ENCODE data around the gene RFPL3.
"Not testable (repeated sequence)": the region's sequence is repeated elsewhere in the genome, so short reads cannot be mapped to it uniquely, and the experiment has no call there.

RFPL3 gene

DNA sequence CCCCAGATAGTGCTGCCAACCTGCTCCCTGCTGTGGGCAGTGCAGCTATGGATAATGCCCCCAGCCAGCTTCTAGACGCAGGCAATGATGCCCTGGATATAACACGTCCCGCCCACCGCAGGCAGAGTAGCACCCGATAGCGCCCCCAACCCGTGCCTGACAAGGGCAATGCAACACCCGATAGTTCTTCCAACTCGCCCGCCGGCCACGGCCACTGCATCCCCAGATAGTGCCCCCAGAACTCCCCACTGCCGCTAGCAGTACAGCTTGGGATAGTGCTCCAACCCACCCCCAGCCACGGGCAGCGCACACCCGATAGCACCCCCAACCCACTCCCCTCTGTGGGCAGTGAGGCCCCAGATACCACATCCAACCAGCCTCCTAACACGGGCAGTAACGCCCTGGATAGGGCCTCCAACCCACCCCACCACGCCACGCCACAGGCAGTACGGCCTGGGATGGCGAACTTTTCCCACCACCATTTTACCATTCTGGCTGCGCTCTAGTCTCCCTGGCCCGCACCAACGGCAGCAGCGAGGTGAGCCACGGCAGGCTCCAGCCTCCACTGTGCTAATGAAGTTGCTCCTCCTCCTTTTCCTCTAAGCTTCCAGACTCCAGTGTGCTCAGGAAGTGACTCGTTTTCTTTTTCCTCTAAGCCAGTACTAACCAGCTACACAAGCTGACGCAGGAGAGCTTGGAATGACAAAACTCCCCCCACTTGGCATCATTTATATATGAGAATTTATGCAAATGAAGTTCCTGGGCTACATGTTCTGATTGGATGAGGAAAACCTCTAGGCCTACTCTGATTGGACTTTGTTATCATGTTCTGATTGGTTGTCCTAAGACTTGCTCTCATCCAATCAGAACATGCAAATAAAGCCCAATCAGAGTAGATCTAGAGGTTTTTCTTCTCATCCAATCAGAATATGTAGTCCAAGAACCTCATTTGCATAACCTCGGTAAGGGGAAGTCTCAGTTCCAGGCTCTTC is 3.0 kb upstream of the RFPL3 start:
- DNase-seq = peak; percentile 16

GRCh38 chr22:32355760-32356159 is 1.9 kb upstream of the RFPL3 start:
- peak; percentile 82 for DNase-seq

- DNase-seq = not testable (repeated sequence)
Observed at GRCh38 chr22:32360096-32360495, 2.4 kb downstream of the RFPL3 start.

GRCh38 chr22:32361257-32361656 is 3.6 kb downstream of the RFPL3 start:
- no peak for DNase-seq

- peak; percentile 72 for DNase-seq
Observed at GRCh38 chr22:32364210-32364609, 6.5 kb downstream of the RFPL3 start.

DNA sequence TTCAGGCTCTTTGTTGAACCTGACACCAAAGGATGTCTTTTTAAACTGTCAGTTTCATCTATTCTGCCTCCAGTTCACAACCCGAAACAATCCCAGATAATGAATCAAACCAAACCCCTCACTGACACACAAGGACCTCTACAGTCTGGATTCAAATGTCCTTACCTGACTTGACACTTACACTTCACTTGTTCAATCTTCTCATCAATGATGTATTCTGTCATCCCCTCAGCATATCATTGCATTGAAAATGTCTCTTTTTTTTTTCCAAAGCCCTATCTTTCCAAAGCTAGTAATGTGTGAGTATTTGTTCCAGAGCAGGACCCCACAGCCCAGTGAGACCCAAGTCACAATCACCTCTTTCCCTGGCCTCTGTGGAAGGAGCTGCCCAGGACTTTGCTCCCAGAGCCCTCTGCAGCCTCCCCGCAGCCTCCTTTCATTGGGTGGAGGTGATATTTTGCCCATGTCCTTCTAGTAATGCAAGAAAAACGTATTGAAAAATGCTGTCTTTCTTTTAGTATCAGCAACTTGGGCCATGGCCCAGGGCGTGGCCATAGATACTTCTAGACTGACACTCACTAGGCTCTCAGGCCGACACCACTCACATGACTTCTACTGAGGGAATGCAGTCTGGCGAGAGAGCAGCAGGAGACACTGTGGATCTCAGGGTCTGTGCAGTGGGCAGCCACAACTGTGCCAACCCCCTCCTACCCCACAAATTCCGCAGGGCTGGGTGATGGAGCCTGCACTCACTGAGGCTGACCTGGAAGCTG is 18.2 kb downstream of the RFPL3 start:
- DNase-seq = no peak

- DNase-seq = no peak
Observed at GRCh38 chr22:32376681-32377080, 19.0 kb downstream of the RFPL3 start.

- peak; percentile 5 for DNase-seq
Observed at GRCh38 chr22:32378707-32379272, 21.1 kb downstream of the RFPL3 start.

DNA sequence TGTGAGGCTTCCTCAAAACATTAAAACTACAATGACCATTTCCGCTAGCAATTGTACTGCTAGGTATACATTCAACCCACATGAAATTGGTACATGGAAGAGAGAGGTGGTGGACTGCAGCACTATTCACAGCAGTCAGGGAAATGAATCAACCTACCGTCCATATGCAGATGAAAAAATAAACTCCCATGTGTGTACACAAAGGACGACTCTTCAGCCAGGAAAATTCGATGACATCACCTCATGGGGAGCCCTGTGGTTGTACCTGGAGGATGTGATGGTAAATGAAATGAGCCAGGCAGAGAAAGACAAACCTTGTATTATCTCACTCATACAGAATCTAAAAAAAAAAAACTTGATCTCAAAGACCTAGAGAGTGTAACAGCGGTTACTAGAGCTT is 23.3 kb downstream of the RFPL3 start:
- DNase-seq = no peak

DNA sequence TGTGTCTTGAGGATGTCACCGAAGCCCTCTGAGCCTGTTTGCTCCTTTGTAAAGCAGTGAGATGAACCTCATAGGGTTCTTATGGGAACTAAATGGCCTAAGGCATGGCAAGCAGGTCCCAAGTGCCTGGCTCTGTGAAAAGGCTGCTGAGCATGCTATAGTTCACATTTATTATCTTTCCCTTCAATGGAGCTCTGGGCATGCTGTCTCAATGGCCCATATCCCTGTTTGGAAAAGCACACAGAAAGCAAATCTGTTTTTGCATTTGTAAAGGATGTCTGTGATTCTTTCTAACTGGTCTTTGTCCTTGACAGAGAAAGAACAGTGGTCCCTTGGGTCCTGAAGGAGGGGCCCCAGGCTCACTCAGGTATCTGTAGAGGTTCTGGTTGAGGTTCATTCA is 28.0 kb downstream of the RFPL3 start:
- no peak for DNase-seq

GRCh38 chr22:32389685-32390084 is 32.0 kb downstream of the RFPL3 start:
- DNase-seq = peak; percentile 29

- DNase-seq = no peak
Observed at GRCh38 chr22:32395107-32395506, 37.4 kb downstream of the RFPL3 start.

DNA sequence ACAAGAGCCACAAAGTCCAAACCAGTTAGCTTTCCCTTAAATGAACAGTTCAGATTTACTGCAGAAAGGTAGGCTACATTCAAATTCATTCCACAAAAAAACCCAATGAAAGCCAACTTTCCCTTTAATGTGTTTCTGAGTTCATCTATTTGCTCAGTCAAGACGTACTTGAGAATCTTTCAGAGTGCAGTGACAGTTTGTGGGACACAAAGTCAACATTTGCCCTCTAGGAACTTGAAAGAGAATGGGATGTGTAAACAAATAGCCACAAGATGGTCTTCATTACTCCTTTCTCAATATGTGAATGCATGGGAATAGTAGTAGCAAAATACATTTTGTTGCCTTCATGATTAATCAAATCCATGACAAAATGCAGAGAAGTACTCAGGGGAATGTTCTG is 38.6 kb downstream of the RFPL3 start:
- no peak for DNase-seq

GRCh38 chr22:32396746-32397145 is 39.1 kb downstream of the RFPL3 start:
- no peak for DNase-seq

DNA sequence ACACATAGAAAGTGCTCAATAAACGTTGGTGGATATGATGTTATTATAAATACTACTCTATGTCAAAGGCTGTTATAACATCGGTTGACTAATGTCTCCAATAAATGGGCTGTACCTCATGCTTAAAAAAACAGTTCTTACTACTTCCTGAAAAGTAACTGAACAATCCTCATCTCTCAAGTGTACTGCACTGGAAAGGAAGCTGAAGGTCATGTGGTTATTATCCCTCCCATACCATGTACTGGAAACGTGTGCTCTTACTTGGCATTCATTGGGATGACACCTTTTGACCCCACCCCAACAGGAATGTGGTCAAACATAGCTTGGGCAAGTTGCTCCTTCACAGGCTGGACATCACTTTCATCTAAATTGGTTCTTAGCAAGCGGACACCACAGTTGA is 43.8 kb downstream of the RFPL3 start:
- DNase-seq = no peak

DNA sequence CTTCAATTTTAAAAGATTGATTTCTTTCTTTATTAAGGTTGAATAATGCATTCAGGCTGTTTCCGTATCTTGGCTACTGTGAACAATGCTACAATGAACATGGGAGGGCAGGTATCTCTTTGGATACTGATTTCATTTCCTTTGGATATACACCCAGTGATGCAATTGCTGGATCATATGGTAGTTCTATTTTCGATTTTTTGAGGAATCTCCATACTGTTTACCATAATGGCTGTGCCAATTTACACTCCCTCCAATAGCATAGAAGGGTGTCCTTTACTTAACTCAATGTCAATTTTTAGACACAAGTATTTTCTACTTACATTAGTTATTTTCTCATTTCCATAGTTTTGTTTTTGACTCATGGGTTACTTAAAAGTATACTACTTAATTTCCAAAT is 46.4 kb downstream of the RFPL3 start:
- DNase-seq = no peak

GRCh38 chr22:32407312-32407711 is 49.6 kb downstream of the RFPL3 start:
- no peak for DNase-seq

GRCh38 chr22:32407936-32408335 is 50.3 kb downstream of the RFPL3 start:
- no peak for DNase-seq

DNA sequence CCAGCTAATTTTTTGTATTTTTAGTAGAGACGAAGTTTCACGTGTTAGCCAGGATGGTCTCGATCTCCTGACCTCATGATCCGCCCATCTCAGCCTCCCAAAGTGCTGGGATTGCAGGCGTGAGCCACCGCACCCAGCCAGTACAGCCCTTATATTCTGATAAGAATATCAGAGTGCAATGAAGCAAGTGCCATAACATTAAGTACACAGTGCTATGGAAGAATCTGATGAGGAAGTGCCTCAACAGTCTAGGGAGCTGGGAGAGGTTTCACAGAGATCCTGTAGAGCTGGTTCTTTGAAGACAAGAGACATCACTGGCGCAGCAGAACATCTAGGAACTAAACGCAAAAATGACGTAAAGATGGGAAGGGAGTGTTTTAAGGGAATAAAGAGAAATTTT is 52.3 kb downstream of the RFPL3 start:
- no peak for DNase-seq

DNA sequence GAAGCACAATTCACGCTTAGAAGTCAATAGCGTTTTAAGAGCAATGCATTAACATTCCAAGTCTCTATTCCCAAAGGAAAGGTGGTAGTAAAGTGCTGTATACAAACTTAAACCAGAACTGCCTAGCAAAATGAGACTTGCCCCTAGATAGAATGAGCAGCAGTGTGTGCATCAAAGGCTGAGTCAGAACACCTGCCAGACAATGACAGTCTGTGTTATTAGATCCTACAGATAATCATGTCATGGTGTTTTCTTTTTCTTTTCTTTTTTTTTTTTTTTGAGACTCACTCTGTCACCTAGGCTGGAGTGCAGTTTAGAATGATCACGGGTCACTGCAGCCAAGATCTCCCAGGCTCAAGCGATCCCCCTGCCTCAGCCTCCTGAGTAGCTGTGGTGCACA is 52.8 kb downstream of the RFPL3 start:
- DNase-seq = peak; percentile 32

Measured in NCI-H2171 treated with DMSO at 0.1 percent for 48 hours (cell line).